Nucleus accumbens (tissue), 56 donors: ENCODE data around the gene PCSK5.

ENCODE experiments used
- DNase-seq, 56 donors: peaks; one replicate each; lab custom pipeline; 2025; lab: John Stamatoyannopoulos, UW

The PCSK5 gene

DNA sequence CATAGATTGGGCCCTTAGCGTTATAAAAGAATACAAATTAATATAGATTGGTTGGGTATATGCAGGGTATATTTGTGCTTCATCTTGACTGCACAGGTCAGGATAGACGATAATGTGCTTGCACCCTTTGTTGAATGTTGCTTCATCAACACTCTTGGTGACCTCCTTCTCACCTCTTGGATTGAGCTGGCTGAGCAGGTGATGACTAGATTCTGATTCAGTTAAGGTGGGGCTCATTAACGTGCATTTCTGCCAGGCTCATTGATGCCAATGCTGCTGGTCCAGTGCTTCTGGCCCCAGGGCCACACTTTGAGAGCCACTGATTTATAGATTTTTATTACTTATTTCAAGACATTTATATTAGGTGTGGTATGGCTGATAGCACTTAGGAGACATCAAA lies 27.7 kb downstream of the PCSK5 start:
- DNase-seq, result no peak

GRCh38 chr9:75918909-75919308 lies 28.4 kb downstream of the PCSK5 start:
- DNase-seq, result no peak

DNA sequence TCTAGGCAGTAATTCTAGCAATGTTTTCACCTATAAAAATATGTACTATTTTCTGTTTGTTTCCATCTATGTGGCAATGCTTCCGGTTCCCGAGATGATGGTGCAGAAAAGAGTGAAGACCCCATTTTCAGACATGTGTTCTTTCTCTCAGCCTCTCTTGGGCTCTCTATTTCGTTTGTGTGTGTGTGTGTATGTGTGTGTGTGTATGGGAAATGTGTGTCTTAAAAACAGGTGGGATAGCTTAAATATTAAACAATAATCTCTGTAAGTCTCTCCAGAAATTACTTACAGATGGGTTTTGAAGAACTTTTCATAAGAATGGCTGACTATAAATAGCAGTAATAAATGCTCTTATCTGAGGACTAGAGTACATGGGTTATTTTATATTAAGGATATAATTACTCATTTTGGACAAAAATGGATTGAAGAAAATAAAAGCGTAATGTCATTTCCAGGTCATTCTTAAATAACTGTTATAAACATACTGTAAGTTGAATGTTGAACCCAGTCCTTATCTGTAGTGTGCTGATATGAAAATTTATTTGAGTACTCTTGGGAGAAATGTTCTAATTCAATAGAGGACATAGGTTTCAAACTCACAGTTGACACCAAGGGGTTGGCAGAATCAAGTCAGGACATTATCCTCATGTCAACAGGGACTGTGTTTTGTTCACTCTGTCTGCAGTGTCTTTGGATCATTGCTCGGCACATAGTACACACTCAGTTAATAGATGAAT lies 31.1 kb downstream of the PCSK5 start:
- no peak for DNase-seq

DNA sequence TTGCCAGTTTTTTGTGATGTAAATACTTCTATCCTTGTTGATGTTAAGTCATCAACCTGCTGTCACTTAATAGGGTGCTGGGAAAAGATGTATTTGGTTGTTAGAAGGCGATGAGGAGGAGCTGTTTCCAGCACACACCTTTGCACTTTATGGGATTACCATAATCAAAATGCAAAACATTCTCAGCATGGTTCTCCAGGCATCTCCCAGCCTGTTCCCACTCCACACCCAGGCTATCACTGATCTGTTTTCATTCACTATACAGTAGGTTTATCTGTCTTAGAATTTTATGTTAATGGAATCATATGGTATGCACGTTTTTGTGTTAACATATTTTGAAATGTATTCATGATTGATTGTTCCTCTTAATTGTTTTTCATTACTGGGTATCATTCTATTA lies 35.9 kb downstream of the PCSK5 start:
- DNase-seq, result no peak

- DNase-seq, result no peak
These were observed 36.9 kb downstream of the PCSK5 start for GRCh38 chr9:75927356-75927755.

DNA sequence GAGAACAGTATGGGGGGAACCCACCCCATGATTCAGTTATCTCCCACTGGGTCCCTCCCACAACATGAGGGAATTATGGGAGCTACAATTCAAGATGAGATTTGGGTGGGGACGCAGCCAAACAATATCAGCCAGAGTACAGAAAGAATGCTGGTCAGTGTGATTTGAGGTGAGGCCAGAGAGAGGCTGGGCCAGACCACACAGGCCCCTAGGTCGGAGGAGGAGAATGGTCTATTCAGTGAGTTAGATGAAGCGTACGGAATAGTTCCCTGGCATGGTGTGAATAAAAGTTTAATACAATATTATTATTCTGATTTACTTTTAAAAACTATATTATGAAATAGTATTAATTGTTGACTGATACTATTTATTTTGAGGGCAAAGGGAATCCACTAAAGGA lies 39.7 kb downstream of the PCSK5 start:
- peak in 4 of 56 donors; percentile 1 to 5 (median 2) for DNase-seq

DNA sequence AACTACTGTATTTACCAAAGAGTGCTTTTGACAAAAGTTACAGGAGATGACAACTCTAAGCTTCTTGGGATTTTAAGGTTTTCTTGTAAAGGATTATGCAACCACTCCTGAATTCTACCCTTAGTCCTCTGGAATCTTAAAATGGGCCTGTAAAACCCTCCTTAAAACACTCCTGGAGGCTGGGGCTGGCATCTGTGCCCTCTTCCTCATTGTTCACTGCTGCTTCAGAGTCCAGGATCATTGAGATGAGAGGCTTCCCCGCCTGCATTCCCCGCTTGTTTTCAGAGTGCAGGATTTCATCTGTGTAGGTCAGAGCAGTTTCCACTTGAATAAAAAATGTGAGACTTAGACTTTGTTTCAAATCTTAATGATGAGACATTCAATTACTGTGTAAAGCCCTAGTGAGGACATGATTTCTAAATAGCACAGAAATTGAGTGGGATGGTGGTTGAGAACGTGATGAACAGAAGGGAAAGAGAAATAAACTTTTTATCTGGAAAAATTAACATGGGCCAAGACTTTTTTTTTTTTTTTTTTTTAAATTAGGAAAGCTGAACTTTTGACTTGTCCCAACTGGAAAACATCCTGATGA lies 40.4 kb downstream of the PCSK5 start:
- peak in 5 of 56 donors; percentile 1 to 13 (median 4) for DNase-seq

DNA sequence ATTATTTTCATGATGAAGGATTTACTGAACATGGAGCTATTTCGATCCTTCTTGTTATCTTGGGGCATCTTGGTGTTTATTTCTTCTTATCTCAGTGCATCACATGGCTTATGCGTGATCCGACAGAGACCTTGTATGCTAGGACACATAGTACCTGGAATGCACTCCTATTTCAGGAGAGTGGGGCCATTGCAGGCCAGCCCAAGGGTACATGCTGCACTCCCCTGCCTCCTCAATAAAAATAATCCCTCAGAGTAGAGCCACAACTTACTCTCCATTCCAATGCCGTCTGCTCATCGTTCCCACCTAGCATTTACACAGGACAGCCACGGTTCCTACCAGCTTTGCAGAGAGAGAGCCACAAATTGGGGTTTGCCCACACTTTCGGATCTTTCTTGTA lies 43.5 kb downstream of the PCSK5 start:
- DNase-seq, result no peak

DNA sequence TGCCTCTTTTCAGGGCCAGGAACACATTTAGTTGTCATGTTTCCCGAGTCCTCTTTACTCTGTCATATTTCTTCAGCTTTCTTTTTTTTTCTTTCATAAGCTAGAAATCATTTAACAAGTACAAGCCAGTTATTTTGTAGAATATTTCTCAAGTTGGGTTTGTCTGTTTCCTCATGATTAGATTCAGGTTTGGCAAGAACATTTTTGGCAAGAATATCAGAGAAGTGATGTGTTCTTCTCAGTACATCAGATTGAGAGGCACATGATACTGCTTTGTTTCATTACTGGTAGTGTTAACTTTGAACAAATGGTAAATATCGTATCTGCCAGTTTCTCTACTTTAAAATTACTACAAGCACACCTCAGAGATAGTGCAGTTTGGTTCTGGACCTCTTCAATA lies 45.1 kb downstream of the PCSK5 start:
- no peak for DNase-seq

- DNase-seq, result no peak
These were observed 47.2 kb downstream of the PCSK5 start for GRCh38 chr9:75937521-75938258.

GRCh38 chr9:75938946-75939345 lies 48.5 kb downstream of the PCSK5 start:
- no peak for DNase-seq

GRCh38 chr9:75939536-75940111 lies 49.2 kb downstream of the PCSK5 start:
- no peak for DNase-seq

DNA sequence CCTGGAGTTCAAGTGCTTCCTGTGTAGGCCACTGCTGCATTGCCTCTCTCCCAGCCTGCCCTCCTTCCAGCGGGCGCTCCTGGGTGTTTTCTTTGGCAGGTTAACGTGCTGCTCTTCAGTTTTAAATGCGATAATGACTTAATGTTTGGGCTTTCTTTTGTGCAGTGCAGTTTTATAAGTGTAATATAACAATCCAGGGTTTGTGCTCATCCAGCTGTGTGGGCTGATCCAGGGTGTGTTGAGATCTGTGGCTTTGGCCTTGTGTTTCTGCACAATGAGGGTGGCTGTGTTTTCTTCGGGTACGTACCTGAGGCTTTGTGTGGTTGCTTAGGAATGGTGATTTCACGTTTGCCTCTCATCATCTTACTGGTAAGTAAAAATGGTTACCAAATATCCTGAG lies 50.6 kb downstream of the PCSK5 start:
- DNase-seq, result no peak

GRCh38 chr9:75941577-75942311 lies 51.3 kb downstream of the PCSK5 start:
- no peak for DNase-seq

DNA sequence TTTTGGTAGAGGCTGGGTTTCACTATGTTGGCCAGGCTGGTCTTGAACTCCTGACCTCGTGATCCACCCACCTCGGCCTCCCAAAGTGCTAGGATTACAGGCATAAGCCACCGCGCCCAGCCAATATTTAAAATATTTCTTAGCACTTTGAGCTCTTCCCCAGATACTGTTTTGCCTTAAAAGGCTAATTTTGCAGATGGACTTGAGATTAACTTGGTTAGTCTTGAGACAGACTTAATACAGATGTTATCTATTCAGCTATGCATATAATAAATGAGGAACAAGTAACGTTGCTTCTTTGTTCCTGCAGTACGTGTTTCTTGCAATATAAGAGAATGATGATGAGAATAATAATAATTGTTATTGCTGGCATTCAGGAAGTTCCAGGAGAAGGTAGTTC lies 56.3 kb downstream of the PCSK5 start:
- DNase-seq, result no peak

GRCh38 chr9:75947233-75947632 lies 56.8 kb downstream of the PCSK5 start:
- DNase-seq, result no peak

GRCh38 chr9:75950998-75951397 lies 60.5 kb downstream of the PCSK5 start:
- no peak for DNase-seq

DNA sequence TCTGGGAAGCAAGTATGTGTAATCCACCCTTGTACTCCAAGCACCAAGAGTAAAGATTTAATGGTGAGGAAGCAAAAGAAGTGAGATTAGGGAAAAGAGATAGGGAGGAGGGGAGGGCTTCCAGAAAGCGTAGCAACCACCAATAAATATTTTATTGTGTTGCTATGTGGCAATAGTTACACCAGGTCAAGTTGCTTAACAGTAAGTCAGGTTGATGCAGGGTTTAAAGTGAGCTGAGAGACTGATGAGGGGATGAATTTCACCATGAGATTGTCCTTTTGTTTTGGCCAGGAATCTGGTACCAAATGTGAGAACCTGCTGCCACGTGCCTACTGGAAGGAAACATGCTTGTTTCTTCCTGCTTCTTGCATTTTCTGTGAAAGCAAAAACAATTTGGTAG lies 62.7 kb downstream of the PCSK5 start:
- DNase-seq, result no peak

GRCh38 chr9:75956161-75956560 lies 65.7 kb downstream of the PCSK5 start:
- DNase-seq, result no peak

DNA sequence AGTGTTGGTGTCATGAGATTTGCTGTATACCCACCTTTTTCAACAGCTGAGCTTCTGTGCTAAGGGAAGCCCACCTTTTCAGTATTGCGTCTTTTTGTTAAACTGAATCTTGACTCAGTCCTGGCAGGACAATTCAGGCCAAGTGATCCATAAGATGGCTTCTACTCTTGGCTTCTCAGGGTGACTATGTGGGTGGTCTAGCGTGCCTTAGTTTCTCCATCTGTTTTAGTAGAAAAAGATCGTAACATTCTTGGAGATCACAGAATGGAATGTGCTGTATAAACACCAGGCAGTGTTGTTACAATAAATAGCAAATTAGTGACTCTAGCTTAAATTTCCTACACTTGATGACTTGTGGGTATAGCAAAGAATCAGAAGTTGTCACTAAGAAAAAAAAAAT lies 66.6 kb downstream of the PCSK5 start:
- no peak for DNase-seq

- DNase-seq, result no peak
These were observed 67.8 kb downstream of the PCSK5 start for GRCh38 chr9:75958226-75958625.
